GM21515 (cell line): Measurements from ENCODE around the gene SHQ1.

Source experiments
- ATAC-seq: cut with Tn5 transposase; IDR thresholded peaks from one replicate; pipeline ENCODE4 v1.9.1; 2021; ENCODE audit not compliant: unreplicated experiment

SHQ1 gene

GRCh38 chr3:72848703-72849081 is 447 bp upstream of the SHQ1 start:
- ATAC-seq = peak; percentile 53

GRCh38 chr3:72847282-72847681 is 963 bp downstream of the SHQ1 start:
- no peak for ATAC-seq

- no peak for ATAC-seq
Observed at GRCh38 chr3:72846166-72846565, 2.1 kb downstream of the SHQ1 start.

GRCh38 chr3:72844436-72844993 is 3.7 kb downstream of the SHQ1 start:
- ATAC-seq = no peak

- ATAC-seq = no peak
Observed at GRCh38 chr3:72839057-72839456, 9.2 kb downstream of the SHQ1 start.

- no peak for ATAC-seq
Observed at GRCh38 chr3:72836923-72837322, 11.3 kb downstream of the SHQ1 start.

- ATAC-seq = no peak
Observed at GRCh38 chr3:72836416-72836815, 11.8 kb downstream of the SHQ1 start.

- ATAC-seq = no peak
Observed at GRCh38 chr3:72830452-72831223, 17.6 kb downstream of the SHQ1 start.

- no peak for ATAC-seq
Observed at GRCh38 chr3:72829701-72830100, 18.5 kb downstream of the SHQ1 start.

GRCh38 chr3:72821161-72821781 is 27.0 kb downstream of the SHQ1 start:
- peak; percentile 42 for ATAC-seq

- no peak for ATAC-seq
Observed at GRCh38 chr3:72820415-72820814, 27.8 kb downstream of the SHQ1 start.

- no peak for ATAC-seq
Observed at GRCh38 chr3:72818905-72819304, 29.3 kb downstream of the SHQ1 start.

GRCh38 chr3:72818092-72818773 is 30.0 kb downstream of the SHQ1 start:
- no peak for ATAC-seq

- no peak for ATAC-seq
Observed at GRCh38 chr3:72816862-72817355, 31.3 kb downstream of the SHQ1 start.

- peak; percentile 55 for ATAC-seq
Observed at GRCh38 chr3:72814308-72814707, 33.9 kb downstream of the SHQ1 start.

GRCh38 chr3:72812201-72812600 is 36.0 kb downstream of the SHQ1 start:
- ATAC-seq = no peak

- no peak for ATAC-seq
Observed at GRCh38 chr3:72811571-72811970, 36.7 kb downstream of the SHQ1 start.

- ATAC-seq = no peak
Observed at GRCh38 chr3:72810659-72811434, 37.4 kb downstream of the SHQ1 start.

- ATAC-seq = no peak
Observed at GRCh38 chr3:72810063-72810462, 38.2 kb downstream of the SHQ1 start.

GRCh38 chr3:72804361-72804760 is 43.9 kb downstream of the SHQ1 start:
- ATAC-seq = no peak

GRCh38 chr3:72803573-72803972 is 44.7 kb downstream of the SHQ1 start:
- ATAC-seq = no peak
